Fibroblast of skin of scalp (primary cell): ENCODE data around the gene GMPPA. TPM values are rescaled to one million over a fixed set of nuclear protein-coding genes. Genes with fewer than 3 reads are reported as not detected.

ENCODE experiments used
- DNase-seq: peaks from one replicate; pipeline ENCODE4 v3.0.0-alpha.2; 2013
- polyA plus RNA-seq, 2 experiments: library from polyadenylated mRNA; unstranded; fragments of 120-200 nt; gene quantifications; one replicate each; pipeline ENCODE4 v1.2.1, GENCODE V29; 2013; ENCODE audit not compliant: insufficient read length in 2 of 2

GMPPA gene
- 72.0 TPM for polyA plus RNA-seq (2013, experiment 1 of 2; ENCODE audit: insufficient read length)
- polyA plus RNA-seq (2013, experiment 2 of 2; ENCODE audit: insufficient read length): 63.8 TPM

DNA sequence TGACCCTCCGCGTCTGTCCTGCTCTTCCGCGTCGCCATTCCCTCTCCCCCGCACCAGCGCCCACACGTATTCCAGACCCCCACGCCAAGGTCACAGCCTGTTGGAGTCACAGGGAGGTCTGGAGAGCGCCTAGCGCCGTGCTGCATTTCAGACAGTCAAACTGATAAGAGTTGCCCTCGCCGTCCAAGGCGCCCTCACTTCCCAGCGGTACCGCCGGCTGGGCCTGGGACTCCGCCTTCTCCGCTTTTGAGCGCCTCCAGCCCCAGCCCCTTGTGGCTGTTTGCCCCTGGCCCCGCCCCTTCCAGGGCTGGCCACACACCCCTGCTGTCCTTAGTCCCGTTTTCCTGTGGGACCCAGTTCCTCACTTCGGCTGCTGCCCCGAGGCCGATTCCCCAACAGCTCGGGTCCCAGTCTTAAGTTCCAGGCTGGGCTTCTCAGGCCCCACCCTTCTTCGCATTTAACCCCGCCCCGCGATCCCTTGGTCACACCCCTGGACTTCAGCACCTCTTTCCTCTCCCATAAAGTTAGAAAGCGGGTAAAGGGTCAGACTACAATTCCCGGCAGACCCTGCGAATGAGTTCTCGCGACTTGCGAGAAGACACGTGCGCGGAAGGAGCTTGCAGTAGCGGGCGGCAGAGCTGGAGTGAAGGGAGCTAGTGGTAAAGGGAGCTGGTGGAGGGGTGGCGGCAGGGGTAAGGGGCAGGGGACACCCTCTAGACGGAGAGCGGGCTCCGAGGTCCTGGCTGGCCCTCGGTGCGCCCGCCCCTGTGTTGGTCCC lies at the start of gene GMPPA:
TSS of gene GMPPA (plus strand) at position 612 of the 778 bp plus-strand sequence. CDS start 1,085 bp downstream, outside the sequence.
- DNase-seq: peak; percentile 99

- DNase-seq: no peak
These were observed 49.1 kb upstream of the GMPPA start for GRCh38 chr2:219449609-219450008.

- DNase-seq: peak; percentile 66
These were observed 46.9 kb upstream of the GMPPA start for GRCh38 chr2:219451661-219452360.

DNA sequence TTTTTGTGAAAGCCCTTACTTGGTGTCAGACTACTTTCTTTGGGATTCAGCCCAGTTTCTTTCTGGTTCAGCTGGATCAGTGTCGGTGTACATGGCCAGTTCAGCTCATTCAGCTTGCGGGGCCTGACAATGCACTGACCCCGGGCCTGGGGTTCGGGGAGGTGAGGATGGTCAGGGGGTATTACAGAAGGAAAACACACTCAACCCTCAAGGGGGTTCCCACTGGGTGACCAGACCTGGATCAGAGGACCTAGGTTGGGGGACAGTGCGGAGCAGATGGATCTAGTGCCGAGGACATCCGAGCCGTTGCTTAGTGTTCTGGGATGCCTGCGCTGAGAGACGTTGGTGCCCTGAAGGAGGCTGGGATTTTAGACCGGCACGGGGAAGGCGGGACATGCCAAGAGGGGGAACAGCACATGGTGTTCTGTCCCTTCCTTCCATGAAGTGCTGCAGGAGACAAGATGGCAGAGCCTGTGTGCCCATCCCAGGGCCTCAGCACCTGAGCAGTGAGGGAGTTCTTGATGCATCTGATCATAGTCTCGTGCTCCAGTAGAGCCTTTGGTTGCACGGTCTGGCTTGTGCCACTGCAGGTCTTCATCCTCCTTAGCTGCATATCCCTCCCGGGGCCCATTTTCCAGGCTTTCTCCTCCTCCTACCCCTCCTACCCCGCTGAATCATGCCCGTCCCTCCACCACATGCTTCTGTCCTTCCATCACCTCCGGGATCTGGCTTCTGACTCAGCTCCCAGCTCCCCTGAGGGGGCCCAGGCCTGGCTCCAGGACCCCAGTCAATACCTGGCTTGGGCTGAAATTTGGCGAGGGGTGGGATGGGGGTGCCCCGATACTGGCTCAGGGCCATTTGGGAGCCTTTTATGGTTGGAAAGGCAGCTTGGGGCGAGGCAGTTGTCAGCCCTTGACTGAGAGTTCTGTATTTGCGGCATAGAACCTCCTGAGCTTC lies 46.1 kb upstream of the GMPPA start:
- peak; percentile 99 for DNase-seq

DNA sequence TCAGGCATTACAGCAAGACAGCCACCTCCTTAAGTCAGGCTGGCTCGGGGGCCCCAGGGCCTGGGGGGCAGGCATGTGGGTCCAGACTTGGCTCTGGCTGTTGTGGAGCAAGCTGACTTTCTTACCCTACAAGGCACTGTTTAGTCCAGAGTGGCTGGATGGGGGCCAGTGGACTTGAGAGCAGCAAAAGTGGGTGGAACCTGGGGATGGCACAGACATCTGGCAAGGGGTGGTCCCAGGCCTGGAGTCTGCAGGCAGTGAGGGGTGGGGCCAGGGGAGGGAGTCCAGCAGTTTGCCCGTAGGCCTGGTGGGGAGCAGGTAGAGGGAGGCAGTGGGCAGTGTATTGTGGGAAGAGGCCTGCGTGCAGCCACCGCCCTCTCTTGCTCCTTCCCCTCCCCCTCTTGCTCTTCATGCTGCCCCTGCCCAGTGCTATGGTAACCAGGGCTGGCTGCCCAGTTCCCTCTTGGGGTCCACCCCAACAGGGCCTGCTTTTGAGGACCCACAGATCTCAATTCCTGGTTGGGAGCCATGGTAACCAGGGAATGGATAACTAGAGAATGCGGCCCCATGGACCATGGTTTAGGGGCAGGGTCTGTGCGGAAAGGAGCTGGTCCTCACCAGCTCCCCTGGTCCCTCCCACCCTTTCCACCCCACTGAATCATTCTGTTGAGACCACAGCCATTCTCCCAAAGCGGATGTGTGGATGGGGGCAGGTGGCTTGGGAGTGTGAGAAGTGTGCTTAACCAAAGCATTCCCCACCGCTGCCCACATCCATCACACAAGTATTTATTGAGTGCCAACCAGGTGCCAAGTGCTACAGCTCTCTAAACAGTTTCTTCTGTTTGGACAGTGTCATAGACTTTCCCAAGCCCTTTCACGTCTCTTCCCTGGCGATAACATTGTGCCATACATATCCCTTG lies 44.8 kb upstream of the GMPPA start:
- DNase-seq: peak; percentile 99

GRCh38 chr2:219455581-219455980 lies 43.1 kb upstream of the GMPPA start:
- no peak for DNase-seq

DNA sequence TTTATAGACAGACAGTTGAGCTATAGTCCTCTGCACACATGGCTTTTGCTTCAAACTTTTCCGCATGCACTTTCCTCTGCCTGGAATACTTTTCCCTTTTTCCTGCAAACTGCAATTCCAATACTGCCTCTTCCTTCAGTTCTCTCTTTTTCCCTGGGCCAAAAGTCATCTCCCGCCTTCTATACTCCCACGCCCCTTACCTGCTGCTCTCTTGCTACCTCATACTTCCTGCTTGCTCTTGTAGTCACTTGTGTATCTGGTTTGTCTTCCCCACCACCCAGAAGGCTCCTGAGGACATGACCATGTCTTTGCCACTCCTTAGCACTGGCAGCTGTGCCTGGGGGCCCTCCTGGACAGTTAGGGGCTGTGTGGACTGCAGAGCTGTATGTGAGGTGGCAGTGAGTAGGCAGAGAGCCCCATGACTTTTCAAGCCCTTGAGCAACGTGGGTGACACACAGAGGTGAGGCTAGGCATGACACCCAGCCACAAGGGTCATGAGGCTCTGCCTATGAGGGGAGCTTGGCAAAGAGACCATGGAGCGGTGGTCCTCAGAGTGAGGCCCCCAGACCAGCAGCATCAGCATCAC lies 40.8 kb upstream of the GMPPA start:
- no peak for DNase-seq

DNA sequence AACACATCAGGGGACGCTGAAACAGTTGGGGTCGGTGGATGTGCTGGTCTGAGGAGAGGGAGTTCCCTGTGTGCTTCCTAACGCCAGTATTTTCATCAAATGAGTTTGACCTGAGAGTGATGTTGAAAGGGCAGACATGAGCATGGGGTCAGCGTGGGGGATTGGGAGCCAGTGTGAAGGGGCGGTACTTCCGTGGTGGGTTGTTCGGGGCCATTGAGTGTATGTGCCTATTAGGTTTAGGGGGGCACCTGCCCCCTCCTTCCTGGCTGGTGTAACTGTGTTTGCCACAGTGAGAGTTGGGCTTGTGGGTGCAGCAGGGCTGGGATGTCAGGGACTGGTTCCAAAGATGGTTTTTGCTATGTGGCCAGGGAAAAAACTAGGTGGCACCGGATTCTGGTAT lies 39.7 kb upstream of the GMPPA start:
- DNase-seq: no peak

GRCh38 chr2:219459460-219460311 lies 39.0 kb upstream of the GMPPA start:
- DNase-seq: peak; percentile 59

- peak; percentile 94 for DNase-seq
These were observed 38.2 kb upstream of the GMPPA start for GRCh38 chr2:219460424-219460926.

DNA sequence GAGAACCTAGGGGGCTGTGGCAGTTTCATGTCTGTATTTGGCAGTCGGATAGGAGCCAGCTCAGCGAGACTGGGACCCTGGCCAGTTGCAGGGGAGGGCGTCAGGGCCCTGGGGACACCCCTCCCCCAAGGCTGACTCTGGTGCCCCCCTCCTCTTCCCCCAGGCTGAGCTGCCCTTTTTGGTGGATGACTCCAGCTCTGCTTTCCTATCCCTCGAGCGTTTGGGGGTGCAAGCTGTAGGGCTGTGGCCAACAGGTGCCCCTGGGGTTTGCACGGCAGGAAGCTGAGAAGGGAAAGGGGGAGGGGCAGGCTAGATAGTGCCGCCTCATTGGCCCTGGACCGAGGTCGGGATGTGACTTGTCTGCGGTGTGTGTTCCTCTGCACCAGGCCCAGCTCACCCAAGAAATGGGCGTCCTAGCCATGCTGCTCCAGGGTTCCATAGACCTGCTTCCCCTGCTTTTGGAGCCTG lies 37.6 kb upstream of the GMPPA start:
- peak; percentile 80 for DNase-seq

DNA sequence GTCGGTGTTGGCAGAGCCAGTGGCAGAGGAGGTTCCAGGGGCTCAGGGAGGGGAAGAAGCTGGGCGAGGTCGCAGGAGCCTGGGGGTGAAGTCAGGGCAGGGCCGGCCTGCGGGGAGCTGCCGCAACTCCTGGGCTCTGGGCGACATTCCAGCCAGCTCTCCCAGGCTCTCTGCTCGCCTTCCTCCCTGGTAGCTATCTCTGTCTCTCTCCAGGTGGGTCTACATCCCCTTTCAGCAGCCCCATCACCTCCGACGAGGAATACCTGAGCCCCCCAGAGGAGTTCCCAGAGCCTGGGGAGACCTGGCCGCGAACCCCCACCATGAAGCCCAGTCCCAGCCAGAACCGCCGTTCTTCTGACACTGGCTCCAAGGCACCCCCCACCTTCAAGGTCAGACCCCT lies 37.0 kb upstream of the GMPPA start:
- no peak for DNase-seq

- no peak for DNase-seq
These were observed 36.3 kb upstream of the GMPPA start for GRCh38 chr2:219462349-219462748.

DNA sequence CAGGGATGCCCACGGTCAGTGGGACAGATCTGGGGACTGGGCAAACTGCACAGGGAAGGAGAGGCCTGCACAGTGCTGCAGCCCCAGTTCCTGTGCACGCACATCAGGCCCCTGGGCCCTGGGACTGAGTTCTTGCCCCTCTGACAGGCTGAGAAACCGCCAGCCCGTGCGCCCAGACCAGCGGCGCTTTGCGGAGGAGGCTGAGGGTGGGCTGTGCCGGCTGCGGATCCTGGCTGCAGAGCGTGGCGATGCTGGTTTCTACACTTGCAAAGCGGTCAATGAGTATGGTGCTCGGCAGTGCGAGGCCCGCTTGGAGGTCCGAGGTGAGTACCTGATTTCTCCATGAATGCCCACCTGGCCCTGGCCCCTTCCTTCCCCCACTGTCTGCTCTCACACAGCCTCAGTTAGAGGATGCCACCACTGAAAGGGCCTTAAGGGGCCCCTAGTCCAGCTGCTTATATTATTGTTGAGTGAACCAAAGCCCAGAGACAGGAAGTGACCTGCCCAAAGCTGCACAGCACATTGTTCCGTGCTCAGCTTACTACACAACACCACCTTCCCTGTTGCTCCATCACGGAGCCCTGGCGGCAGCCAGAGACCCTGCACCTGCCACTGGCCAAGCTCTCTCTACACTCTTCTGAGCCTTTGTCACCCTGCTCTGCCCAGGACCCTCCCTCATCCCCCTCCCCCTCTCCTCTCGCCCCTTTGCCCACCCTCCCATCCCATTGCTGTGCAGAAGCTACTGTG lies 34.2 kb upstream of the GMPPA start:
- no peak for DNase-seq

- no peak for DNase-seq
These were observed 32.8 kb upstream of the GMPPA start for GRCh38 chr2:219465659-219466561.

GRCh38 chr2:219466816-219467735 lies 31.6 kb upstream of the GMPPA start:
- DNase-seq: no peak

DNA sequence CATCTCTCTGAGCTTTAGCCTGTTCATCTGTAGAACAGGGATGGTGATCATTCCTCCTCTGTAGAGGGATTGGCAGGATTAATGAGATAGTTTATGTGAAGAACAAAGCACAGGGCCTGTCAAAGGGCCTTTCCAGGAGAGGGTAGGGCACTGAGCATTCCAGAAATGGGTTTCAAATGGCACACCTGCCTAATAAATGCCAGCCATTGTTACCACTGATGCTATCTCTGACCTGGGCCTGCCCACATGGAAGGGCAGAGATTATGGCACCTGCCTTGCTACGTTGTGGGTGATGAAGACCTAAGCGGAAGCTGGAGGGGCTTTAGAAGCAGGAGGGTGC lies 31.0 kb upstream of the GMPPA start:
- no peak for DNase-seq
